CD8-positive, alpha-beta memory T cell (primary cell): ENCODE measurements around the gene RTN4IP1. TPM values are rescaled to one million over a fixed set of nuclear protein-coding genes. Genes with fewer than 3 reads are reported as not detected.
A peak's percentile ranks its signal among the peaks of the same experiment; 100 is the strongest.

Experiments used
- CTCF ChIA-PET: fragments of 350-600 bp; sonication (Branson Sonifier 250); formaldehyde crosslinking; loops from one replicate; lab custom pipeline; 2021; ENCODE audit warnings: antibody characterized with exemption; lab: Charles Lee
- POLR2A ChIA-PET: fragments of 350-600 bp; sonication (Branson Sonifier 250); formaldehyde crosslinking; loops from one replicate; lab custom pipeline; 2021; ENCODE audit warnings: antibody characterized with exemption; lab: Charles Lee
- DNase-seq, 5 donors: peaks; one replicate each; pipeline versions ENCODE4 v3.0.0 to v3.0.0-alpha.2; 2020 to 2022; ENCODE audit warnings: mixed read lengths in 1 of 5
- H3K27ac ChIP-seq: one replicate; pipeline ENCODE4 v1.7.0; 2013; ENCODE audit warnings: low read depth, mild to moderate bottlenecking, low read length, moderate library complexity
- H3K27me3 ChIP-seq: 2 replicates; pipeline ENCODE4 v1.7.0; 2013; ENCODE audit warnings: low read length, mild to moderate bottlenecking; ENCODE audit not compliant: insufficient read depth, poor library complexity, severe bottlenecking
- H3K36me3 ChIP-seq: 2 replicates; pipeline ENCODE4 v1.7.0; 2013; ENCODE audit warnings: mild to moderate bottlenecking, low read length, moderate library complexity; ENCODE audit not compliant: insufficient read depth
- H3K4me1 ChIP-seq: 2 replicates; pipeline ENCODE4 v1.7.0; 2013; ENCODE audit warnings: mild to moderate bottlenecking, low read length, moderate library complexity; ENCODE audit not compliant: insufficient read depth
- H3K4me3 ChIP-seq: 2 replicates; pipeline ENCODE4 v1.7.0; 2013; ENCODE audit warnings: mild to moderate bottlenecking, low read length
- H3K9me3 ChIP-seq: 2 replicates; pipeline ENCODE4 v1.7.0; 2013; ENCODE audit warnings: mild to moderate bottlenecking, low read length
- H3K27ac Mint-ChIP-seq, 8 donors: one replicate each; pipeline ENCODE4 v1.8.0; 2020 to 2021; ENCODE audit warnings: mixed read lengths in 8 of 8, mild to moderate bottlenecking in 6 of 8, inconsistent platforms in 3 of 8, moderate library complexity in 3 of 8
- H3K27me3 Mint-ChIP-seq, 2 donors: one replicate each; pipeline ENCODE4 v1.8.0; 2020 to 2021; ENCODE audit warnings: mixed read lengths in 2 of 2, mild to moderate bottlenecking in 1 of 2, moderate library complexity in 1 of 2
- H3K36me3 Mint-ChIP-seq, 3 donors: one replicate each; pipeline ENCODE4 v1.8.0; 2020 to 2021; ENCODE audit warnings: mixed read lengths in 3 of 3, inconsistent platforms in 1 of 3, mild to moderate bottlenecking in 1 of 3
- H3K4me1 Mint-ChIP-seq, 3 donors: one replicate each; pipeline ENCODE4 v1.8.0; 2020 to 2021; ENCODE audit warnings: mixed read lengths in 3 of 3, inconsistent platforms in 1 of 3, mild to moderate bottlenecking in 1 of 3
- H3K4me3 Mint-ChIP-seq, 7 donors: one replicate each; pipeline ENCODE4 v1.8.0; 2020 to 2021; ENCODE audit warnings: mixed read lengths in 7 of 7, mild to moderate bottlenecking in 6 of 7, moderate library complexity in 4 of 7, inconsistent platforms in 2 of 7
- H3K9me3 Mint-ChIP-seq, 5 donors: one replicate each; pipeline ENCODE4 v1.8.0; 2020 to 2022; ENCODE audit warnings: mixed read lengths in 5 of 5, mild to moderate bottlenecking in 3 of 5, moderate library complexity in 2 of 5, inconsistent platforms in 1 of 5
- polyA plus RNA-seq: library from polyadenylated mRNA; unstranded; fragments of 300-500 nt; fragmentation: Illumina TruSeq; gene quantifications from one replicate; pipeline ENCODE4 v1.2.3, GENCODE V29; 2021
- total RNA-seq, 2 experiments: library from RNA; stranded (reverse); gene quantifications; one replicate each; pipeline ENCODE4 v1.2.3, GENCODE V29; 2021

RTN4IP1 gene
- total and polyA plus RNA-seq, 3 experiments from 2014 or later, result 7.2 to 10.3 (median 9.5) TPM

- Mint-ChIP-seq H3K27me3 (no peaks in the 10 kb centered on the region), H3K4me3 (no peak overlapping the region), H3K4me1 (no peaks in the 10 kb centered on the region), H3K36me3 (peaks cover 5 to 67% (median 21%) of the 10 kb centered on the region in 3 donors), H3K27ac (peak overlapping the region in 3 of 8 donors; percentile 34 to 66 (median 64)), H3K9me3 (no peaks in the 10 kb centered on the region)
- ChIA-PET CTCF (interaction anchor here (1.8 kb wide), 1 partner anchor 128 kb away, joined by 4 read pairs; no protein-coding TSS in a partner anchor), POLR2A (no interaction called here)
- no peak overlapping the region for H3K27ac ChIP-seq
- H3K27me3 ChIP-seq, result no peaks in the 10 kb centered on the region
- H3K9me3 ChIP-seq, result no peaks in the 10 kb centered on the region
- DNase-seq, result no peak
- H3K4me1 ChIP-seq, result no peaks in the 10 kb centered on the region
- peaks cover 13% of the 10 kb centered on the region for H3K36me3 ChIP-seq
- no peak overlapping the region for H3K4me3 ChIP-seq
These were observed 56.3 kb downstream of the RTN4IP1 start for GRCh38 chr6:106572875-106573585.

GRCh38 chr6:106572436-106572835, 56.9 kb downstream of the RTN4IP1 start:
- Histone ChIP-seq H3K27me3 (no peaks in the 10 kb centered on the region), H3K9me3 (no peaks in the 10 kb centered on the region), H3K27ac (no peak overlapping the region), H3K4me1 (no peaks in the 10 kb centered on the region), H3K36me3 (peaks cover 19% of the 10 kb centered on the region), H3K4me3 (no peak overlapping the region)
- Mint-ChIP-seq H3K9me3 (no peaks in the 10 kb centered on the region), H3K27me3 (no peaks in the 10 kb centered on the region), H3K27ac (peak overlapping the region in 3 of 8 donors; percentile 34 to 85 (median 63)), H3K36me3 (peaks cover 5 to 69% (median 19%) of the 10 kb centered on the region in 3 donors), H3K4me1 (no peaks in the 10 kb centered on the region), H3K4me3 (no peak overlapping the region)
- DNase-seq, result no peak
- ChIA-PET POLR2A (no interaction called here), CTCF (interaction anchor here (1.1 to 1.8 kb wide), 4 partner anchors 8 to 131 kb away, joined by 3 to 4 read pairs (median 3); no protein-coding TSS in a partner anchor)

GRCh38 chr6:106569428-106569827, 59.9 kb downstream of the RTN4IP1 start:
- Histone ChIP-seq H3K4me3 (no peak overlapping the region), H3K36me3 (peaks cover 23% of the 10 kb centered on the region), H3K27me3 (no peaks in the 10 kb centered on the region), H3K27ac (no peak overlapping the region), H3K9me3 (no peaks in the 10 kb centered on the region), H3K4me1 (no peaks in the 10 kb centered on the region)
- Mint-ChIP-seq H3K4me1 (peaks cover 0 to 5% (median 2%) of the 10 kb centered on the region in 3 donors), H3K36me3 (peaks cover 5 to 75% (median 24%) of the 10 kb centered on the region in 3 donors), H3K9me3 (no peaks in the 10 kb centered on the region), H3K27ac (peak overlapping the region in 3 of 8 donors; percentile 17 to 33 (median 24)), H3K4me3 (no peak overlapping the region), H3K27me3 (no peaks in the 10 kb centered on the region)
- no peak for DNase-seq
- POLR2A ChIA-PET, result no interaction called here
- CTCF ChIA-PET, result interaction anchor here (1.5 to 4.0 kb wide), 2 partner anchors 125 to 226 kb away, joined by 3 to 26 read pairs; no protein-coding TSS in a partner anchor

GRCh38 chr6:106568530-106568929, 60.8 kb downstream of the RTN4IP1 start:
- Mint-ChIP-seq H3K4me1 (peaks cover 0 to 5% (median 2%) of the 10 kb centered on the region in 3 donors), H3K4me3 (no peak overlapping the region), H3K9me3 (no peaks in the 10 kb centered on the region), H3K27ac (peak overlapping the region in 5 of 8 donors; percentile 4 to 70 (median 21)), H3K36me3 (peaks cover 5 to 84% (median 28%) of the 10 kb centered on the region in 3 donors), H3K27me3 (no peaks in the 10 kb centered on the region)
- Histone ChIP-seq H3K36me3 (peaks cover 23% of the 10 kb centered on the region), H3K27me3 (no peaks in the 10 kb centered on the region), H3K4me1 (no peaks in the 10 kb centered on the region), H3K27ac (no peak overlapping the region), H3K9me3 (no peaks in the 10 kb centered on the region), H3K4me3 (no peak overlapping the region)
- CTCF ChIA-PET, result interaction anchor here (0.7 to 4.0 kb wide), 2 partner anchors 56 to 124 kb away, joined by 3 to 26 read pairs; no protein-coding TSS in a partner anchor
- DNase-seq, result no peak
- POLR2A ChIA-PET, result no interaction called here

GRCh38 chr6:106564476-106564875, 64.8 kb downstream of the RTN4IP1 start:
- ChIA-PET CTCF (interaction anchor here (1.0 to 5.0 kb wide), 6 partner anchors 44 to 230 kb away, joined by 3 to 74 read pairs (median 21); no protein-coding TSS in a partner anchor), POLR2A (no interaction called here)
- no peak overlapping the region for H3K4me3 Mint-ChIP-seq
- peak overlapping the region in 2 of 8 donors; percentile 36 to 93 for H3K27ac Mint-ChIP-seq
- H3K27me3 Mint-ChIP-seq, result no peaks in the 10 kb centered on the region
- DNase-seq, result no peak
- no peaks in the 10 kb centered on the region for H3K9me3 ChIP-seq
- no peaks in the 10 kb centered on the region for H3K4me1 ChIP-seq
- H3K27me3 ChIP-seq, result no peaks in the 10 kb centered on the region
- no peaks in the 10 kb centered on the region for H3K9me3 Mint-ChIP-seq
- H3K36me3 Mint-ChIP-seq, result peaks cover 0 to 89% (median 34%) of the 10 kb centered on the region in 3 donors
- H3K4me3 ChIP-seq, result no peak overlapping the region
- H3K36me3 ChIP-seq, result peaks cover 33% of the 10 kb centered on the region
- H3K4me1 Mint-ChIP-seq, result peaks cover 0 to 5% (median 2%) of the 10 kb centered on the region in 3 donors
- H3K27ac ChIP-seq, result no peak overlapping the region

- H3K36me3 Mint-ChIP-seq, result peaks cover 0 to 90% (median 35%) of the 10 kb centered on the region in 3 donors
- H3K9me3 ChIP-seq, result no peaks in the 10 kb centered on the region
- DNase-seq, result no peak
- no peaks in the 10 kb centered on the region for H3K9me3 Mint-ChIP-seq
- H3K4me1 Mint-ChIP-seq, result peaks cover 0 to 5% (median 2%) of the 10 kb centered on the region in 3 donors
- no peaks in the 10 kb centered on the region for H3K4me1 ChIP-seq
- H3K36me3 ChIP-seq, result peaks cover 29% of the 10 kb centered on the region
- no peak overlapping the region for H3K4me3 ChIP-seq
- H3K27me3 ChIP-seq, result no peaks in the 10 kb centered on the region
- ChIA-PET POLR2A (no interaction called here), CTCF (interaction anchor here (0.7 to 5.0 kb wide), 8 partner anchors 38 to 229 kb away, joined by 3 to 74 read pairs (median 5); no protein-coding TSS in a partner anchor)
- no peak overlapping the region for H3K27ac ChIP-seq
- no peak overlapping the region for H3K4me3 Mint-ChIP-seq
- H3K27me3 Mint-ChIP-seq, result no peaks in the 10 kb centered on the region
- H3K27ac Mint-ChIP-seq, result peak overlapping the region in 4 of 8 donors; percentile 30 to 93 (median 50)
These were observed 65.7 kb downstream of the RTN4IP1 start for GRCh38 chr6:106563614-106564013.

GRCh38 chr6:106561686-106562405, 67.5 kb downstream of the RTN4IP1 start:
- no peaks in the 10 kb centered on the region for H3K9me3 Mint-ChIP-seq
- H3K27me3 ChIP-seq, result no peaks in the 10 kb centered on the region
- ChIA-PET POLR2A (interaction anchor here (0.6 to 0.9 kb wide), 2 partner anchors 49 to 1679 kb away, joined by 4 to 17 read pairs; no protein-coding TSS in a partner anchor), CTCF (interaction anchor here (1.2 to 3.8 kb wide), 4 partner anchors 16 to 117 kb away, joined by 3 to 24 read pairs (median 12); no protein-coding TSS in a partner anchor)
- H3K4me1 ChIP-seq, result no peaks in the 10 kb centered on the region
- H3K27me3 Mint-ChIP-seq, result no peaks in the 10 kb centered on the region
- H3K4me3 ChIP-seq, result no peak overlapping the region
- no peak overlapping the region for H3K4me3 Mint-ChIP-seq
- H3K9me3 ChIP-seq, result no peaks in the 10 kb centered on the region
- H3K27ac ChIP-seq, result no peak overlapping the region
- H3K36me3 ChIP-seq, result peaks cover 14% of the 10 kb centered on the region
- H3K27ac Mint-ChIP-seq, result peak overlapping the region in 5 of 8 donors; percentile 12 to 86 (median 27)
- peaks cover 0 to 88% (median 39%) of the 10 kb centered on the region in 3 donors for H3K36me3 Mint-ChIP-seq
- peaks cover 0 to 5% (median 2%) of the 10 kb centered on the region in 3 donors for H3K4me1 Mint-ChIP-seq
- no peak for DNase-seq
